GM21717 (cell line): ENCODE measurements around the gene AGTRAP.
A peak's percentile ranks its signal among the peaks of the same experiment; 100 is the strongest.

Experiments used
- ATAC-seq: cut with Tn5 transposase; IDR thresholded peaks from one replicate; pipeline ENCODE4 v1.9.1; 2021; ENCODE audit warnings: mild to moderate bottlenecking, moderate library complexity; ENCODE audit not compliant: unreplicated experiment

Gene AGTRAP, protein sequence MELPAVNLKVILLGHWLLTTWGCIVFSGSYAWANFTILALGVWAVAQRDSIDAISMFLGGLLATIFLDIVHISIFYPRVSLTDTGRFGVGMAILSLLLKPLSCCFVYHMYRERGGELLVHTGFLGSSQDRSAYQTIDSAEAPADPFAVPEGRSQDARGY

DNA sequence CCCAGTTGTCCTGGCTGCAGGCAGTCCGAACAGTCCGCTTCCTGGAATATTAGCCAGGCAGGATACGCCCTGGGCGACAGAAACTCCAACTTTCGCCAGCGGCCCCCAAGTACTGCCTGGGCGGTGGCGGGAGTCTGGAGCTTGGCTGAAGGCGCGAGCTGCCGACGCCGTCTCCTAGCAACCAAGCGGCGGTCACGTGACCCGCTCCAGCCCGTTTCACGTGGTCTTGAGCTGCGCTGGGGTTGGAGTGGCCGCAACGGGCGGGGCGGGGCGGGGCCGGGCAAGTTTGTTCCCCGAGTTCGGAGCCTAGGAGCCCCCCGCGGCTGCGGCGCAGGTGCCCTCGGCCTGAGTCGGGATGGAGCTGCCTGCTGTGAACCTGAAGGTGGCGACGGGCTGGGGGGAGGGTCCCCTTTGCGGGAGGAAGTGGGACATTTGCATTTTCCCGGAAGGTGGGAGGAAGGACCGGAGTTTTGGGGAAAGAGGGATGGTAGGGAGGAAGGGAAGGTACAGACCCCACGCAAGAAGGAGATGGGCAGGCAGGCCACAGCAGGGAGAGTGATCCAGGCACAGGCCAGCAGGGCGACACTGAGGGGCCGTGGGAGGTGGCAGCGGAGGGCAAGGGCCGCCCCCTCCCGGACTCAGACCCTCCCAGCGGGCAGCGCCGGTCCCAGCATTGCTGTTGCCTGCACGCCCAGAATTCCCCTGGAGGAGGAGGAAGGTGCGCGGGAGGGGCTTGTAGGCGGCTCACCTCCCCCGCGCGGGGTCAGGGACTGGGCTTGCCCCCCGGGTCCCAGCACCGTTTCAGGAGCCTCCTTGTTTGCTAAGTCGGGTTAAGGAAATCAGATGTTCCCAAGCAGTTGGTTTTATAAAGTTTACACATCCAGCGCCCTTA, at the start of gene AGTRAP:
TSS of gene AGTRAP (plus strand) at position 283 of the 892 bp plus-strand sequence. CDS start at position 356, 73 bp downstream.
- peak; percentile 69 for ATAC-seq

GRCh38 chr1:11688506-11688905, 47.4 kb upstream of the AGTRAP start:
- ATAC-seq, result no peak

- ATAC-seq, result no peak
Measured at GRCh38 chr1:11690397-11691301, 45.3 kb upstream of the AGTRAP start.

GRCh38 chr1:11691302-11691914, 44.5 kb upstream of the AGTRAP start, which contains the start of gene DRAXIN:
TSS of gene DRAXIN (plus strand) at chr1:11691710. CDS start at chr1:11706259, 14,549 bp downstream.
- no peak for ATAC-seq

DNA sequence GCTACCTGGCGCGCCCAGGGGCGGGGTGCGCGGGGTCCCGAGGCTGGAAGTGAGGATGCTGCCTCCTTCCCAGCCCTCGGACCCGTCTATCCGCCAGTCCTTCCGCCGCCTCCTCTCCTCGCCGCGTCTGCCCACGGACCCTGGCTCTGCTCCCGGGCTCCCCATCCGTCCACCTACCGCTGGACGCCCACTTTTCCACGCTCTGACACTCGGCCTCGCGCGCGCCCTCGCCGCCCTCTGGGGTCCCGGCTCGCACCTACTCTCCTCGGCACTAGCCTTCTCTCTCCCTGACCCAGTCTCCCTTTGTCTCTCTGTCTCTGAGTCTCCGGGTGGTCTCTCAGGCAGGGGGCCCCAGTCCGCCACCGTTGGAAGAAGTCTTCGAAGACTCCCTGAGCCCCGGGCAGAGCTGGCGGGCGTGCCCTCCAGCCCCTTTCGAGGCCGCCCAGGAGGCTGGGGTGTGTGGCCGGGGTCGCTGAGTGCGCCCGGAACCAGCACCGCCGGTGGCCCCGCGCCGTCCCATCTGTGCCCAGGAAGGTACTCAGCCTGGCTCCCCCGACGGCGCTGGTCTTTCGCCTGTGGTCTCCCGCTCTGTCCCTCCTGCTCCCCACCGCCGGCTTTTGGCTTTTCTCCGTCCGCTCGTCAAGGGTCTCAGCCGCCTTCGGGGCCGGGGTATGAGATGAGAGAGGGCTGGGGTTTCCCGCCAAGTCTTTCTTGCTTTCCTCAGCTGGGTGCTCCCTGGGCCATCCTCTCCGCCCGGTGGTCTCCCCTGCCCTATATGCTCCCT, 43.8 kb upstream of the AGTRAP start:
- no peak for ATAC-seq

GRCh38 chr1:11693024-11693590, 42.8 kb upstream of the AGTRAP start:
- ATAC-seq, result no peak

DNA sequence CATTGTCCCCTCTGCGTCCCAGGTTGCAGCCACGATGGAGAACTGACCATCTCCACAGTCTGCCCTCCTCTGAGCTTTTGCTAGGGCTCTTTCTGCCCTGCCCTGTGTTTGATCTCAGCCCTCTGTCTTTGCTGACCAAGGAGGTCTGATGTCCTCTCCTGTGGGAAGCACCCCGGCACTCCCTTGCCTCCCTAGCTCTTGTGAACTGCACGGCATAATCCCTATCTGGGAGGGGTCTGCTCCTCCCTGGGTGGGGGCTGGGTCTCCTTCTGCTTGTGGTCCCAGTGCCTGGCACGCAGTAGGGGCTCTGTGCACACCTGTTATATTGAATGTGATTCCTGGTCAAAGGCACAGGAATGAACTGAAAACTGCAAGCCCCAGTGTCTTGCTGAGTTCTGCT, 42.0 kb upstream of the AGTRAP start:
- ATAC-seq, result no peak

GRCh38 chr1:11695861-11696260, 40.1 kb upstream of the AGTRAP start:
- no peak for ATAC-seq

- no peak for ATAC-seq
Measured at GRCh38 chr1:11697188-11697892, 38.6 kb upstream of the AGTRAP start.

GRCh38 chr1:11697893-11698210, 38.1 kb upstream of the AGTRAP start:
- no peak for ATAC-seq

- no peak for ATAC-seq
Measured at GRCh38 chr1:11700601-11701467, 35.1 kb upstream of the AGTRAP start.

DNA sequence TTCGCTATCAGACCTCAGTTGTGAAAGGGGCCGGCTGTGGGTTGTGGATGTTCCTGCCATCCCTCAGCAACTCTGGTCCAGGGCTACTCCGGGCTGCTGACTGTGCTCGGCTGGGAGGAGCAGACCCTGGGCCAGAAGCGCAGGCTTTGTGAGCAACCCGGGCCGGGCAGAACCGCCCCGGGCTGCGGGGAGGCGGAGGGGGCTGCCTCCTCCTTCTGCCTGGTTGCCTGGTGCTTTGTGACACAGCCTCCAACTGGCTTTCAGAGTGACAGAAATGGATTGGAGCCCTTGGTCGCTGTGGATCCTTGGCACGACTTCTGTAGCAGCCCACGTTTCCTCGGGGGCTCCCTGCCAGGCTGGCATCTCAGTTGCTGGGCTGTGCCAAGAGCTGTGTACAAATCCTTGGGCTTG, 34.4 kb upstream of the AGTRAP start:
- no peak for ATAC-seq

DNA sequence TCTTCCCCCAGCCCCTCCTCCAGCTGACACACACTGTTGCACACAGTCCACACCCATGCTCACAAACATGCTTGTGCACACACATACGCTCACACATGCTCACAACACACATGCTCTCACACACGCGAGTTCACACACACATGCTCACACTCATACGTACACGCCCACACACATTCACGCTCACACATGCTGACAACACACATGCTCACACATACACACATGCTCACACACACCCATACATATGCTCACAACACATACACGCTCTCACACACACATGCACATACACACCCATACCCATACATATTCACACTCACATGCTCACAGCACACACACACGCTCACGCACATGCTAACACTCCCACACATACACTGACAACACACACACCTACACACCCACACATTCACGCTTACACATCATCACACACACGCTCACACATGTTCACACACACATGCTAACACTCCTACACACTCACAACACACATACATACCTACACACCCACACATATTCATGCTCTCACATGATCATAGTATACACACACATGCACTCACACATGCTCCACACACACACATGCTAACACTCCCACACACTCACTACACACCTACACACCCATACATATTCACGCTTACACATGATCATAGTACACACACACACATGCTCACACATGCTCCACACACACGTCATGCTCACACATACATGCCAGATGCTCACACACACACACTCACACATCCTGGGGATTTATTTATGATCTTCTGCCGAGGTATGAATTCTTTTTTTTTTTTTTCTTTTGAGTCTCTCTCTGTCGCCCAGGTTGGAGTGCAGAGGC, 33.7 kb upstream of the AGTRAP start:
- ATAC-seq, result no peak

DNA sequence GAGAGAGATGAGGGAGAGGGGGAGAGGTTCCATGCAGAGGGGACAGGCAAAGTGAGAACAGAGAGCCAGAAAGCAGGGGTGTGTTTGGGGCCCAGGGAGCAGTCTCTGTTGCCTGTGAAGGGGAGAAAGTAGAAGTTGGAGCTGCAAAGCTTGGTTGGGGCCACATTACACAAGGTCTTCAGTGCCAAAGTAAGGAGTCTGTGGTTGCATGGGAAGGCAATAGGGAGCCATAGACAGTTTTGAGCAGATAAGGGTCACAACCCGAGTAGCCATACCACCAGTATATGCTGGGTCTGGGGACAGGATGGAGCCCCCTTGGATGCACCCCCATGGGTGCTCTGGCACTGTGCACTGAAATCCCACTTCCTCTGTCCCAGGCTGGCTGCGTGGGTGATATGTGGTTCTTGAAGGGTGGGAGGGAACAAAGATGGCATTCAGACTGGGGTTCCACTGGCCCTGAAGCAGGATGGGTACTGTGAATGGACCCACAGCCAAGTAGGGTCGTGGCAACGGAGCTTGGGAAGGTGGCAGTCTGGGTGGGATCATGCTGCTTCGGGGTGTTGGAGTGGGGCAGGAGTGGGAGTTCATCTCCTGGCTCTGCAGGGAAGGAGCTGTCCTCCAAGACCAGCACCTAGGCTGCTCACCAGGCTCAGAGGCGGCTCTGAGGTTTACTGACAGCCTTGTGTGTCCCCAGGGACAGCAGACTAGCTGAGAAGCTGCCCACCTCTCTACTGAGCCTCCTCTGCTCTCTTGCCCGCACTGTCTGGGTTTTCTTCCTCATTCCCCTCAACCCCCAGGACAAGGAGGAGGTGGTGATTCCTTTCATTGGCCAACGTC, 32.4 kb upstream of the AGTRAP start:
- no peak for ATAC-seq

DNA sequence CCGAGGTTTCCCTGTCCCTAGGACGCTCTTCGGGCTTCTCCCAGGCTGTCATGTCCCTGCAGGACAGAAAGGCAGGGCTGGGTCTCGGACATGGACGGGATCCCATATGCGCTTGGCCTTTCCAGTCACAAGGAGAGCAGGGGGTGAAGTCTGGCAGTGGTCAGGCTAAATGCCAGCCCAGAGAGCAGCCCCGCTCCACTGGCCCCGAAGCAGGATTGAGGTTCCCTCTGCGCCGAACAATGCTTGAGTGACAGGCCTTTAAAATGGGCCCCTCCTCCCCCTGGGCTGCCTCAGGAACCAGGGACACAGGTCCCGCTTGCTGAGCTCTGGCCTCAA, 31.8 kb upstream of the AGTRAP start:
- no peak for ATAC-seq

DNA sequence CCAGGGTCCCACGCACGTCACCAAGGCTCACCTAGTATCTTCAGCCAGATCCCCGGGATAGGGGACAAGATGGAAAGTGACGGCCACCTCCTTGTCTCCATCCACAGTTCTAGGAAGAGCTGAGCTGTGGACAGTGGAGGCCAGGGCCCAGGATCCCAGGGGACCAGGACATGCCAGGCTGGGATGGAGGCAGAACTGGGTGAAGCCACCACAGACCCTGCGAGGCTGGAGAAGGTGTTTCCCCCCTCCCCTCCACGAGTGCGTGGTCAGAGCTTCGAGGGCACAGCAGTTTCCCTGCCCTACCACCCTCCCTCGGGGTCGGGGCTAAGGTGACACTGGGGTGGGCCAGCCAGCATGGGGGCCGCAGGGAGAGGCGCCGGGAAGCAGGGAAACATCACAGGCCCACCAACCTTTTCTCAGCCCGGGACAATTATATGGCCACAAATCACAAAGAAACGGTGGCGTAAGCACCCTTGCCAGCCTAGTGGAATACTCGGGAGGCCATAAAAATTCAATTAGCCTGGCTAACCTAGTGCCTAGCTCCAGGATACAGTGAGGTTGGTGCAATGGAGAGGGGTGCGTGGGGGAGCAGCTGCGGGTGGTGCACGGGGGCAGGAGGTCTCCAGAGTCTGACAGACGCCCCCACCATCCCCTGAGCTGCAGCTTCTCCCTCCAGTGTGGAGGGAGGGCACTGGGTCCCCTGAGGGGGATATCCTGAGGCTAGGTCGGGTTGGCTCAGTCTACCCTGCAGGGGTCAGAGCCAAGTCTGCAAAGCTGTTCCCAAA, 31.1 kb upstream of the AGTRAP start:
- no peak for ATAC-seq
